ACC112 (cell line): ENCODE data around the gene BRAT1.

ENCODE experiments used
- H2AFZ ChIP-seq: fragments of 200-600 bp; sonication (generic); one replicate; pipeline ENCODE4 v1.6.0; 2017; ENCODE audit warnings: antibody characterized with exemption, low read length; ENCODE audit not compliant: unreplicated experiment
- H3K27ac ChIP-seq: fragments of 200-600 bp; sonication (generic); 2 replicates; pipeline ENCODE4 v1.5.1; 2014; ENCODE audit warnings: low read depth, mild to moderate bottlenecking, antibody characterized with exemption, low read length, moderate library complexity
- H3K27me3 ChIP-seq: fragments of 200-600 bp; sonication (generic); 2 replicates; pipeline ENCODE4 v1.6.1; 2014; ENCODE audit warnings: mild to moderate bottlenecking, antibody characterized with exemption, low read length, moderate library complexity, mixed read lengths; ENCODE audit not compliant: insufficient read depth
- H3K36me3 ChIP-seq: fragments of 200-600 bp; sonication (generic); 2 replicates; pipeline ENCODE4 v1.6.1; 2016; ENCODE audit warnings: mild to moderate bottlenecking, antibody characterized with exemption, low read length, moderate library complexity, mixed read lengths; ENCODE audit not compliant: insufficient read depth
- H3K4me1 ChIP-seq: fragments of 200-600 bp; sonication (generic); one replicate; pipeline ENCODE4 v1.6.1; 2016; ENCODE audit warnings: low read length, mixed read lengths; ENCODE audit not compliant: insufficient read depth, unreplicated experiment, control insufficient read depth
- H3K4me3 ChIP-seq: fragments of 200-600 bp; sonication (generic); 2 replicates; pipeline ENCODE4 v1.5.1; 2014; ENCODE audit warnings: mild to moderate bottlenecking, low read depth, low read length
- H3K79me2 ChIP-seq: fragments of 200-600 bp; sonication (generic); one replicate; pipeline ENCODE4 v1.6.0; 2016; ENCODE audit warnings: low read length; ENCODE audit not compliant: control insufficient read depth, unreplicated experiment, insufficient read depth

BRAT1 gene

GRCh38 chr7:2526659-2527504 is 28.4 kb downstream of the BRAT1 start:
- Histone ChIP-seq H3K27me3 (no peaks in the 10 kb centered on the region), H3K4me3 (no peak overlapping the region), H3K36me3 (no peaks in the 10 kb centered on the region), H3K79me2 (peaks cover 6% of the 10 kb centered on the region), H3K4me1 (peaks cover 61% of the 10 kb centered on the region), H2AFZ (no peak overlapping the region), H3K27ac (no peak overlapping the region)

DNA sequence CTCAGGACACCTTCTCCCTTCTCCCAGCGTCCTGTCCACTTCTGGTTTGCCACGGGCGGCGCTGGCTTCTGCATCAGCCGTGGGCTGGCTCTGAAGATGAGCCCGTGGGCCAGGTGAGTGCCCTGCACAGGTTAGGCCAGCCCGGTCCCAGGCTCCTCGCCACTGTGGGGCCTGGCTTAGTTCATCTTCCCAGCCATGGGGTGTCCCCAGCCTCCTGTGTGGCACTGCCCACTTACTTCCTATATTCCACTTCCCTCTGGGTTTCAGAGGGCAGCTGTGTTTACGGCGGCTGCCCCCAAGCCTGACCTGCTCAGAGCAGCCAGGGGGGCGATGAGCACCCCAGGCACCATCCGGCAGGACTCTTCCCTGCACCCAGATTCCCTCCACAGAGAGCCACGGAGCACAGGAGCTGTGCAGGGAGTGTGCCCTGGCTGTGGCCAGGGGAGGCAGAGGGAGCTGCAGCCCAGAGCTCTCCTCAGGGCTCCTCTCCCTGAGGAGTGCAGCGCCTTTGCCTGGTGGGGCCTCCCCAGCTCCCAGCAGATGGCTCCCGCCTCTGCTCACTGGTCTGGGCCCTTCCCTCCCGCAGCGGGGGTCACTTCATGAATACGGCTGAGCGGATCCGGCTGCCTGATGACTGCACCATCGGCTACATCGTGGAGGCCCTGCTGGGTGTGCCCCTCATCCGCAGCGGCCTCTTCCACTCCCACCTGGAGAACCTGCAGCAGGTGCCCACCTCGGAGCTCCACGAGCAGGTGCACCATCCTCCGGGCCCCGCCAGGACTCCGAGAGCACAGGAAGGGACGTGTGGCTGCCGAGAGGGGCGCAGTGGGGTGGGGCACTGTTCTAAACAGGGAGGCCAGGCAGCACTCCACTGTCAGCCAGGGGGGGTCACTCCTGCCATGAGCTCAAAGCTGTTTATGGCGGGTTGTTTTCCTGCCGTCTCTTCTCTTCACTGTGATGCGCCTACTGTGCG is 29.4 kb downstream of the BRAT1 start:
- Histone ChIP-seq H3K4me3 (no peak overlapping the region), H3K27me3 (no peaks in the 10 kb centered on the region), H3K79me2 (peaks cover 11% of the 10 kb centered on the region), H3K36me3 (no peaks in the 10 kb centered on the region), H3K27ac (no peak overlapping the region), H2AFZ (no peak overlapping the region), H3K4me1 (peaks cover 64% of the 10 kb centered on the region)

DNA sequence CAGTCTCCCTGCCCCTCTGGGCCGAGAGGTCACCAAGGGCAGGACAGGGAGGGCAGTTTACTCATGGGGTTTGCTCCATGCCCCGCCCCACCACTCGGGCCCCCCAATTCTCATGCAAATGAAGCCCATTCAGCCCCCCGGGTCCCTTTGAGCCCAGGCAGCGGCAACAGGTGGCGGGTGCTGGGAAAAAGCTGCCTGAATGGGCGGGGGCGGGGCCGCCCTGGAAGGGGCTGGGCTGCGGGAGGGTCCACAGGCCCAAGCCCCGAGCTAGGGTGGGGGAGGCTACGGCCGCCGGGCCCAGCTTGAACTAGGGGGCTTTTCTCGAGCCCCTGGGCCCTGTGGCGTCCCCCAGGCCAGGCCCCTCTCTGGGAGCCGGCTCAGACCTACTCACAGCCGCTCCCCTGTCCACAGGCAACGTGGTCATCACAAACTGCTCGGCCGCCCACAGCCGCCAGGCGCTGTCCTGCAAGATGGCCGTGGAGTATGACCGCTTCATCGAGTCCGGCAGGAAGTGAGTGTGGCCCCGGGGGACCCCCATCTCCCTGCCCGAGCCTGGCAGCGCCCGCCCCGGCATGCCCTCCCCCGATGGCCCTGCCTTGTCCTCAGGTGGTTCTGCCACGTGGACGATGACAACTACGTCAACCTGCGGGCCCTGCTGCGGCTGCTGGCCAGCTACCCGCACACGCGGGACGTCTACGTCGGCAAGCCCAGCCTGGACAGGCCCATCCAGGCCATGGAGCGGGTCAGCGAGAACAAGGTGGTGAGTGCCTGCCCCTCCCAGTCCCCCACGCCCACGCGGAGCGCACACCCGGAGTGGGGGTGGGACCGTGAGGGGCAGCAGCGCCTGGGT is 30.3 kb downstream of the BRAT1 start:
- Histone ChIP-seq H3K4me3 (no peak overlapping the region), H3K36me3 (no peaks in the 10 kb centered on the region), H3K27ac (no peak overlapping the region), H3K4me1 (peaks cover 59% of the 10 kb centered on the region), H3K27me3 (no peaks in the 10 kb centered on the region), H2AFZ (no peak overlapping the region), H3K79me2 (peaks cover 16% of the 10 kb centered on the region)

DNA sequence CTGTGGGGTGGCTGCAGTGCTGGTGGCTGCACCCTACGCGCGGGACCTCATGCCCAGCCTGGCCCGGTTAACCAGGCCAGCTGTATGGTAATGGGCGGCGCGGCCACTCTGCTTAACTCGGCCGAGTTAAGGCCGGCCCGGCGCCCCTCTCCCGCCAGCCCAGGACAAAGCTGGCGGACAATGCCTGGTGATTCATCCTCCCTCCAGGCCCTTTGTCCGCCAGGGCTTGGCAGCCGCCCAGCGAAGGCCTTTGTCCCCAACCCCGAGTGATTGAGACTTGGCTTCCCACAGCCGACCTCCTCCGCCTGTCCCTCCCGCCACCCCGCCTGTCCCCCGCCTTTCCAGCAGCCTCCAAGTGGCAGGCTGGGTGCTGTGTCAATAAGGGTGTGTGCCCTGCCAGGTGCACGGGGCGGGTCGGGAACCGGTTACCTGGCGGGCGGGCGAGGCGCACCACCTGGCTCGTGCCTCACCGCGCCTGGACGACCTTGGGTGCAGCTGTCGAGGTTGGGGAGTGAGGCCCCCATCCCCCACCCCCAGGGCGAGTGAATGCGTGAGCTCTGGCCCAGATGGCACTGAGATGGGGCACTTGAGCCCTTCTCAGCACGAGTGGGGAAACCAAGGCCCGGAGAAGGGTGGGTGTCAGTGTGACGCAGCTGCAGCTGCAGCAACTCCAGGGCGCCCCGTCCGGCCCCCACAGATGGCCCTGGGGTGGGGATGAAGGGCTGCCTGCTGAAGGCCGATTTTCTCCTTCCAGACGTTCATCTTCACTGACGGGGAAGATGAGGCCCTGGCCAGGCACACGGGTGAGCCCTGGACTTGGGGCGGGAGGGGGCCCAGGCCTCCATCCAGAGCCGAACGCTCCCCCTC is 31.1 kb downstream of the BRAT1 start:
- Histone ChIP-seq H3K79me2 (peaks cover 16% of the 10 kb centered on the region), H3K36me3 (no peaks in the 10 kb centered on the region), H3K27ac (no peak overlapping the region), H3K4me1 (peaks cover 52% of the 10 kb centered on the region), H3K4me3 (peak overlapping the region; percentile 86; the same call in 1 of the 2 replicates), H2AFZ (no peak overlapping the region), H3K27me3 (no peaks in the 10 kb centered on the region)

DNA sequence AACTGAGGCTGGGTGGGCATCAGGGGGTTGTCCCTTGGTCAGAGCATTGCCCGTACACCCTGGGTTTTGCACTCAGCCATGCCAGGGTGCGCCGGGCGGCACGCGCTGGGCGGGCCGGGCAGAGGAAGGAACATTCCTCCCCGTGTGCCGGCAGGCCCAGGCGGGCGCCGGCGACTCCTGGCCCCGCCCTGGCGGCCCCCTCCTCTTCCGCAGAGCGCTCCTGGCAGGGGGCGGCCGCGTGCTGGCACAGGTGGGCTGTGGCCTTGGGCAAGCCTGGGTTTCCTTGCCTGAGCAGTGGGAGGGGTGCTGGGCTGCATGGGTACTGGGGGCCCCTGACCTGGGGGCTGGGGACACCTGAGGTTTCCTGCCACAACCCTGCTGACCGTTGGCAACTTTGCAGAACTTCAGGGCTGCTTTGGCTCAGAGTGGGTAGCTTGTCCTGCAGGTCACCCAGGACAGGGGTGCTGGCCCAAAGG is 31.8 kb downstream of the BRAT1 start:
- peaks cover 50% of the 10 kb centered on the region for H3K4me1 ChIP-seq
- H3K27me3 ChIP-seq, result no peaks in the 10 kb centered on the region
- no peak overlapping the region for H3K27ac ChIP-seq
- H2AFZ ChIP-seq, result no peak overlapping the region
- H3K36me3 ChIP-seq, result no peaks in the 10 kb centered on the region
- peaks cover 16% of the 10 kb centered on the region for H3K79me2 ChIP-seq
- H3K4me3 ChIP-seq, result peak overlapping the region; percentile 86

DNA sequence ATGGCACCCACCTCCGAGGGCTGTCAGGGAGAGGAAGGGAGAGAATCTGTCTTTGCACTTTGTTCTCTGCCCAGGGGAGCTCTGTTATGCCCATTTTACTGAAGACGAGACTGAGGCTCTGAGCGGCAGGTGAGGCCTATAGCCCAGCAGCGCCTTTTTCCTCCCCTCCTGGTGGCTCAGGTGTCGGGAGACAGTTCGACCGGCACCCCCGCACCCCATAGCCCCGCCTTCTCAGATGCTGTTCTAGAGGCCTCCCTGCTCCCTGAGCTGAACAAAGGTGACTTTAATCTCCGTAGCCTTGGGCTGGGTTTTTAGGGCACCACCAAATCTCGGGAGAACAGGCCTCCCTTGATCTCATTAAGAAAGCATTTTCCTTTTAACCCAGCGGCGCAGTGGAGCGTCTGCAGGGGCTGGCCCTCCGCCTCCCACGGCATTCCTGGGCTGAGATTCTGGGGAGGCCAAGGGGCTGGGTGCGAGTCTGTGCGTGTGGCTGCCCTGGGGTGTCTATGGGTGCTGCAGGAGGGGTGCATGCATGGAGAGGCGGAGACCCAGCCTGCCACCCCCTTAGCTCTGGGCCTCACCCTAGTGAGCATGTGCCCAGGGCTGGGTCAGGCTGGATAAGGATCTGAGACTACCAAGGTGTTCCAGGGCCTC is 32.4 kb downstream of the BRAT1 start:
- Histone ChIP-seq H2AFZ (no peak overlapping the region), H3K36me3 (no peaks in the 10 kb centered on the region), H3K4me1 (peaks cover 50% of the 10 kb centered on the region), H3K79me2 (peaks cover 16% of the 10 kb centered on the region), H3K27me3 (no peaks in the 10 kb centered on the region), H3K4me3 (peak overlapping the region; percentile 86), H3K27ac (no peak overlapping the region)

DNA sequence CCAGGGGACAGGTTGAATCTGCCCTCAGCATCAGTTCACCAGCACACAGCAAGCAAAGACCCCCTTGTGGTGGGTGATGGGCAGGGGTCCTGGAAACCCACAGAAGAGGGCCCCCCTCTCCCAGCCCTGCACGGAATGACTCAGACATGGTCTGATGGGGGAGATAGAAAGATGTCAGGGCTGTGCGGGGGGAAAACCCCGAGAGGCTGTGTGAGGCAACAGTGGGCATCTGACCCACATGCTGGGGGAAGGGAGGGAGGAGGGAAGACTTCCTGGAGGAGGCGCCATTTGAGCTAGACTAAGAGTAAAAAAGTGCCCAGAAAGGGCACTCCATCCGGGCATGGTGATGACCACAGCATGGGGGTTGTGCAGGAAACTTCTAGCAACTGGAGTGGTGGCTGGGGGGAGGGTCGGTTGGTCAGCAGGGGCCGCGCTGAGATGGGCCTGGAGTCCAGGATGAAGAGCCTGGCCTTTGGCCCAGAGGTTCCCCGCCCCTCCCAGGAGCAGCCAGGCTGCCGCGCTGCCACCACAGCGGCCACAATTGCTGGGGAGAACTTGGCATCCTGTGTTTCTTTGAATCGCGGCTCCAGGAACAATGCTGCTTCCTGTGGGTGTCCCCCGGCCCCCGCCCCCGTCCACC is 33.3 kb downstream of the BRAT1 start:
- Histone ChIP-seq H3K36me3 (no peaks in the 10 kb centered on the region), H3K4me1 (peaks cover 52% of the 10 kb centered on the region), H2AFZ (no peak overlapping the region), H3K79me2 (peaks cover 16% of the 10 kb centered on the region), H3K27me3 (no peaks in the 10 kb centered on the region), H3K27ac (peak overlapping the region; percentile 11; the same call in 1 of the 2 replicates), H3K4me3 (peak overlapping the region; percentile 86)

DNA sequence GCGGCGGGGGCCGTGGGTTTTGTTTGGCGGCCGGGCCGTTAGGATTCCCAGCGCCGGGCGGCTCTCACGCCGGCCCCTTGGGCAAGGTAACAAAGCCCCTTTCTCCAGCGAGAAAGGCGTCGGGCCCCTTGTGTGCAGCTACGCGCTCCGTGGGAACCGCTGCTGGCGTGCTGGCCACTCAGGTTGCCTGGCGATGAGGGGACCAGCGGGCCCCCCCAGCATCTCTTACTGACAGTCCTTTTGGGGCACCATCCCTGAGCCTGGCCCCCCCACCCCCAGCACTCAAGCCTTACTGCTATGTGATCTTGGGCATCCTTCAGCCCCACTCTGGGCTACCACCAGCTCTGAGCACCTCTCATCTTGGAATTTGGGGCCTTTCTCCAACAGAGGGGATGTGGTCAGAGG is 34.0 kb downstream of the BRAT1 start:
- H3K4me3 ChIP-seq, result peak overlapping the region; percentile 86
- no peaks in the 10 kb centered on the region for H3K36me3 ChIP-seq
- H3K27ac ChIP-seq, result peak overlapping the region; percentile 11; the same call in 1 of the 2 replicates
- H3K79me2 ChIP-seq, result peaks cover 16% of the 10 kb centered on the region
- no peak overlapping the region for H2AFZ ChIP-seq
- no peaks in the 10 kb centered on the region for H3K27me3 ChIP-seq
- H3K4me1 ChIP-seq, result peaks cover 60% of the 10 kb centered on the region
